ENCODE measurements around the gene TRAF3.

TRAF3 gene

DNA sequence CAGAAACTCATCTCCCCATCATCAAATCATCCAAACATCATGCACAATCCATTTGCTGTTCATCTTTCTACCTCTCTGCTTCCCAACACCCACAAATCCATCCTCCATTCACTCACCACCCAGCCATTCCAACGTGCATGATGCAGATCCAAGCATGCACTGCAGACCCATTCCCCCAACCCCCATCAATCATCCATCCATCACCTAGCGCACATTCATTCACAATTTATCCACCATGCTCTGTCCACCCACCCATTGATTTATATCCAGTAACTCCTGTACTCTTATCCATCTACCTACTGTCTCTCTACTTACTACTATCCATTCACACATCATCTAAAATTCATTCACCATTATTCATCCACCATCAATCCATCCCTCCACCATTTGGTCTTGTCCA is 141.2 kb downstream of the TRAF3 start:
- Histone ChIP-seq H3K27ac (ENCODE audit: poor library complexity, severe bottlenecking) (no peak overlapping the region), H3K9me3 (ENCODE audit: severe bottlenecking) (no peaks in the 10 kb centered on the region), H3K4me1 (ENCODE audit: insufficient read depth, poor library complexity, severe bottlenecking) (no peaks in the 10 kb centered on the region), H3K4me3 (ENCODE audit: severe bottlenecking) (no peak overlapping the region), H3K27me3 (ENCODE audit: insufficient read depth, poor library complexity, severe bottlenecking) (peaks cover 17% of the 10 kb centered on the region), H3K36me3 (ENCODE audit: low read depth) (no peaks in the 10 kb centered on the region)
- DNase-seq (ENCODE audit: low spot score) (no peak), ATAC-seq (ENCODE audit: low read depth) (no peak)
- TF ChIP-seq, protein P1, sequence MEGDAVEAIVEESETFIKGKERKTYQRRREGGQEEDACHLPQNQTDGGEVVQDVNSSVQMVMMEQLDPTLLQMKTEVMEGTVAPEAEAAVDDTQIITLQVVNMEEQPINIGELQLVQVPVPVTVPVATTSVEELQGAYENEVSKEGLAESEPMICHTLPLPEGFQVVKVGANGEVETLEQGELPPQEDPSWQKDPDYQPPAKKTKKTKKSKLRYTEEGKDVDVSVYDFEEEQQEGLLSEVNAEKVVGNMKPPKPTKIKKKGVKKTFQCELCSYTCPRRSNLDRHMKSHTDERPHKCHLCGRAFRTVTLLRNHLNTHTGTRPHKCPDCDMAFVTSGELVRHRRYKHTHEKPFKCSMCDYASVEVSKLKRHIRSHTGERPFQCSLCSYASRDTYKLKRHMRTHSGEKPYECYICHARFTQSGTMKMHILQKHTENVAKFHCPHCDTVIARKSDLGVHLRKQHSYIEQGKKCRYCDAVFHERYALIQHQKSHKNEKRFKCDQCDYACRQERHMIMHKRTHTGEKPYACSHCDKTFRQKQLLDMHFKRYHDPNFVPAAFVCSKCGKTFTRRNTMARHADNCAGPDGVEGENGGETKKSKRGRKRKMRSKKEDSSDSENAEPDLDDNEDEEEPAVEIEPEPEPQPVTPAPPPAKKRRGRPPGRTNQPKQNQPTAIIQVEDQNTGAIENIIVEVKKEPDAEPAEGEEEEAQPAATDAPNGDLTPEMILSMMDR (IDR thresholded peaks at IDR 0.05; ENCODE audit: poor library complexity, severe bottlenecking), result no peak

DNA sequence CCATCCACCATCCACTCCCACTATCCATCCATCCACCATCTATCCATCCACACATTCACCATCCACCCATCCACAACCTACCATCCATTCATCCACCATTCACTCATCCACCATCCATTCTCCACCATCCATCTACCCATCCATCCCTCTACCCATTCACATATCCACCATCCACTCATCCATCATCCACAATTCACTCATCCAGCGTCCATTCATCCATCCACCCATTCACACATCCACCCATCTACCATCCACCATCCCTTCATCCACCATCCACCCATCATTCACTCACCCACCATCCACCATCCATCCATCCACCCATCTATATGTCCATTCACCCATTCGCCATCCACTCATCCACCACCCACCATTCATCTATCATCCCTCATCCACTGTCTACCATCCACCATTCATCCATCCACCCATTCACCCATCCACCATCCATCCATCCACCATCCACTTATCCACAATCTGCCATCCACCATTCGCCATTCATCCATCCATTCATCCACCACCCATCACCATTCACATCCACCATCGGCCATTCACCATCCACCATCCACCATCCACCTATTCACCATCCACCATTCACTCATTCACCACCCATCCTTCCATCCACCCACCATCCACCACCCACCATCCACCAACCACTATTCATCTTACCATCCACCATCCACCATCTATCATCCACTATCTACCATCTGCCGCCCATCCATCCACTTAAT is 143.2 kb downstream of the TRAF3 start:
- H3K36me3 ChIP-seq (ENCODE audit: low read depth), result no peaks in the 10 kb centered on the region
- no peak overlapping the region for H3K4me3 ChIP-seq (ENCODE audit: severe bottlenecking)
- no peak overlapping the region for H3K27ac ChIP-seq (ENCODE audit: poor library complexity, severe bottlenecking)
- ATAC-seq (ENCODE audit: low read depth), result no peak
- DNase-seq (ENCODE audit: low spot score), result no peak
- TF ChIP-seq, protein P1 (IDR thresholded peaks at IDR 0.05; ENCODE audit: poor library complexity, severe bottlenecking), result no peak
- H3K4me1 ChIP-seq (ENCODE audit: insufficient read depth, poor library complexity, severe bottlenecking), result no peaks in the 10 kb centered on the region
- H3K9me3 ChIP-seq (ENCODE audit: severe bottlenecking), result no peaks in the 10 kb centered on the region
- H3K27me3 ChIP-seq (ENCODE audit: insufficient read depth, poor library complexity, severe bottlenecking), result peaks cover 36% of the 10 kb centered on the region

DNA sequence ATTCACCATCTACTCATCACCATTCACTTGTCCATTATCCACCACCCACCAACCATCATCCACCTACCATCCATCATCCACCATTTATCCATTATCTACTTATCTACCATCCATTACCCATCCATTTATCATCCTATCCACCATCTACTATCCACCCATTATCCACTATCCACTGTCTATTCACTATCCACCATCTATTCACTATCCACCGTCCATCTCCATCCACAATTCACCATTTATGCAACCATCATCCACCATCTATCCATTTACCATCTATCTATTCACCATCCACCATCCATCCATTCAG is 143.7 kb downstream of the TRAF3 start:
- no peak overlapping the region for H3K27ac ChIP-seq (ENCODE audit: poor library complexity, severe bottlenecking)
- TF ChIP-seq, protein P1 (IDR thresholded peaks at IDR 0.05; ENCODE audit: poor library complexity, severe bottlenecking), result no peak
- peaks cover 36% of the 10 kb centered on the region for H3K27me3 ChIP-seq (ENCODE audit: insufficient read depth, poor library complexity, severe bottlenecking)
- DNase-seq (ENCODE audit: low spot score) (no peak), ATAC-seq (ENCODE audit: low read depth) (no peak)
- H3K4me3 ChIP-seq (ENCODE audit: severe bottlenecking), result no peak overlapping the region
- no peaks in the 10 kb centered on the region for H3K9me3 ChIP-seq (ENCODE audit: severe bottlenecking)
- H3K4me1 ChIP-seq (ENCODE audit: insufficient read depth, poor library complexity, severe bottlenecking), result no peaks in the 10 kb centered on the region
- H3K36me3 ChIP-seq (ENCODE audit: low read depth), result no peaks in the 10 kb centered on the region

DNA sequence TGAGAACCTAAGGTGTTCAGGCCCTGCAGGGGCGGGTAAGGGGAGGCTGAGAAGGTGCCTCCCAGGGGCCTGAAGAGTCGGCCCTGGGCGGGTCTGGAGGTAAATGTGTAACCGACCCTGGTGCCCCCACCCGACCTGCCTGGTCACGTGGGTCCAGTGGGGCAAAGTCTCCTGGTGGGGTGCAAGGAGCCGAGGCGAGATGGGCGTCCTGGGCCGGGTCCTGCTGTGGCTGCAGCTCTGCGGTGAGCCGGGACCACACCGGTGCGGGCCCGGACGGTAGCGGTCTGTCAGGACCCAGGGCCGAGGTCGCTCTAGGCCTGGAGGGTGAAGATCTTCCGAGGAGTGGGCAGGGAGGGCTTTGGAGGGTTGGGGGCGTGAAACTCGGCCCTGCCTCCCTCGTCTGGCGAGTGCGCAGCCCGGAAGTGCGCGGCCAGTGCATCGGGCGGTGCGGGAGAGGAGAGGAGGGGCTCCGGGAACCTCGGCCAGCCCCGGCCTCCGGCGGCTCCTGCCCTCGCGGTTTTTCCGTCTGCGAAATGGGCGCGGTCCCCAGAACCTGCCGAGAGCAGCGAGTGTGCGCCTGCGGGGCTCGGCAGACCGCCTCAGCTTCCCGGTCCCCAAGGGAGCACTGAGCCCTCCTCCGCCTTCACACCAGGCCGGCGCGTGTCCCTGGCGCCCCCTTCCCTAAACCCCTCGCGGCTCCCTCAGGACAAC is 145.4 kb downstream of the TRAF3 start, which contains the start of gene AMN:
TSS of gene AMN (plus strand) at position 174 of the 711 bp plus-strand sequence. CDS start at position 200, 26 bp downstream.
- peaks cover 36% of the 10 kb centered on the region for H3K27me3 ChIP-seq (ENCODE audit: insufficient read depth, poor library complexity, severe bottlenecking)
- 0 out of 3 replicates have a peak, but pooled peaks have one; percentile 2 for ATAC-seq (ENCODE audit: low read depth)
- no peaks in the 10 kb centered on the region for H3K9me3 ChIP-seq (ENCODE audit: severe bottlenecking)
- no peak within 1 kb of the TSS for H3K27ac ChIP-seq (ENCODE audit: poor library complexity, severe bottlenecking)
- peaks cover 8% of the 10 kb centered on the region for H3K4me1 ChIP-seq (ENCODE audit: insufficient read depth, poor library complexity, severe bottlenecking)
- TF ChIP-seq, protein P1 (IDR thresholded peaks at IDR 0.05; ENCODE audit: poor library complexity, severe bottlenecking), result no peak
- DNase-seq (ENCODE audit: low spot score), result no peak
- no peak within 1 kb of the TSS for H3K4me3 ChIP-seq (ENCODE audit: severe bottlenecking)
- H3K36me3 ChIP-seq (ENCODE audit: low read depth), result no peaks in the 10 kb centered on the region
